Measurements from ENCODE around the gene TMEM11. TPM values are rescaled to one million over a fixed set of nuclear protein-coding genes. Genes with fewer than 3 reads are reported as not detected.
A peak's percentile ranks its signal among the peaks of the same experiment; 100 is the strongest.

TMEM11 gene
- total and polyA plus RNA-seq, 2 of the 4 experiments (the other 2 are of a cell fraction) = 19.9 to 44.7 TPM

GRCh38 chr17:21209511-21210175 lies 4.3 kb downstream of the TMEM11 start:
- H3K56ac ChIP-seq (ENCODE audit: extremely low read depth, insufficient read depth, low read length) = no peak overlapping the region
- no peak overlapping the region for H4K8ac ChIP-seq (ENCODE audit: low read depth in 2 of 2, low read length in 2 of 2)
- TF ChIP-seq RCOR1 (IDR thresholded peaks at IDR 0.05; ENCODE audit: insufficient replicate concordance, low read length) (no peak), RFX5 (IDR thresholded peaks at IDR 0.05; ENCODE audit: low read depth, low read length) (no peak), SMC3 (IDR thresholded peaks at IDR 0.05; ENCODE audit: low read depth, low read length) (no peak), MXI1 (IDR thresholded peaks at IDR 0.05; ENCODE audit: borderline replicate concordance, low read depth, low read length) (no peak), MAFK (IDR thresholded peaks at IDR 0.05; ENCODE audit: low read depth, low read length) (no peak), NFE2L2 (IDR thresholded peaks at IDR 0.05; ENCODE audit: low read depth, low read length) (no peak), CEBPB (IDR thresholded peaks at IDR 0.05; ENCODE audit: low read depth, low read length) (no peak), CHD1 (IDR thresholded peaks at IDR 0.05; ENCODE audit: low read depth, low read length) (no peak), POLR2A (IDR thresholded peaks at IDR 0.05; ENCODE audit: low read depth, low read length) (no peak), CTCF (conservative IDR thresholded peaks at IDR 0.05; ENCODE audit: low read depth, low read length) (no peak), RAD21 (IDR thresholded peaks at IDR 0.05; ENCODE audit: low read length) (no peak)
- TF ChIP-seq, protein P1, sequence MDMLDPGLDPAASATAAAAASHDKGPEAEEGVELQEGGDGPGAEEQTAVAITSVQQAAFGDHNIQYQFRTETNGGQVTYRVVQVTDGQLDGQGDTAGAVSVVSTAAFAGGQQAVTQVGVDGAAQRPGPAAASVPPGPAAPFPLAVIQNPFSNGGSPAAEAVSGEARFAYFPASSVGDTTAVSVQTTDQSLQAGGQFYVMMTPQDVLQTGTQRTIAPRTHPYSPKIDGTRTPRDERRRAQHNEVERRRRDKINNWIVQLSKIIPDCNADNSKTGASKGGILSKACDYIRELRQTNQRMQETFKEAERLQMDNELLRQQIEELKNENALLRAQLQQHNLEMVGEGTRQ (IDR thresholded peaks at IDR 0.05; ENCODE audit: low read depth, low read length) = no peak
- TF ChIP-seq, protein P2, sequence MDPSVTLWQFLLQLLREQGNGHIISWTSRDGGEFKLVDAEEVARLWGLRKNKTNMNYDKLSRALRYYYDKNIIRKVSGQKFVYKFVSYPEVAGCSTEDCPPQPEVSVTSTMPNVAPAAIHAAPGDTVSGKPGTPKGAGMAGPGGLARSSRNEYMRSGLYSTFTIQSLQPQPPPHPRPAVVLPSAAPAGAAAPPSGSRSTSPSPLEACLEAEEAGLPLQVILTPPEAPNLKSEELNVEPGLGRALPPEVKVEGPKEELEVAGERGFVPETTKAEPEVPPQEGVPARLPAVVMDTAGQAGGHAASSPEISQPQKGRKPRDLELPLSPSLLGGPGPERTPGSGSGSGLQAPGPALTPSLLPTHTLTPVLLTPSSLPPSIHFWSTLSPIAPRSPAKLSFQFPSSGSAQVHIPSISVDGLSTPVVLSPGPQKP (IDR thresholded peaks at IDR 0.05; ENCODE audit: borderline replicate concordance, low read depth, low read length) = no peak
- H4K20me1 ChIP-seq (ENCODE audit: insufficient read depth, low read length) = peaks cover 88% of the 10 kb centered on the region
- H2BK20ac ChIP-seq (ENCODE audit: low read depth, low read length) = no peak overlapping the region
- H3K9me1 ChIP-seq (ENCODE audit: insufficient read depth, low read length) = peaks cover 28% of the 10 kb centered on the region
- H2BK15ac ChIP-seq (ENCODE audit: low read depth, low read length) = no peak overlapping the region
- H3K9me3 ChIP-seq (ENCODE audit: control insufficient read depth, insufficient read depth, low read length) = no peaks in the 10 kb centered on the region
- H3K23ac ChIP-seq (ENCODE audit: low read depth, low read length) = no peak overlapping the region
- DNase-seq (no peak), ATAC-seq (ENCODE audit: low read depth) (no peak)
- no peak overlapping the region for H2AK5ac ChIP-seq (ENCODE audit: low read depth, low read length)
- H3K4ac ChIP-seq (ENCODE audit: low read depth, low read length) = peak overlapping the region; percentile 16; the same call in 1 of the 2 replicates
- peaks cover 6% of the 10 kb centered on the region for H3K4me1 ChIP-seq (ENCODE audit: control insufficient read depth, insufficient read depth, low read length)
- no peak overlapping the region for H3K4me2 ChIP-seq (ENCODE audit: low read depth, low read length)
- H3K36me3 ChIP-seq (ENCODE audit: control insufficient read depth, insufficient read depth, low read length) = peaks cover 20% of the 10 kb centered on the region
- H3K27me3 ChIP-seq (ENCODE audit: control insufficient read depth, insufficient read depth, low read length) = no peaks in the 10 kb centered on the region
- H4K5ac ChIP-seq (ENCODE audit: low read depth, low read length) = no peak overlapping the region
- no peak overlapping the region for H2BK120ac ChIP-seq (ENCODE audit: low read depth, low read length)
- CTCF ChIA-PET = no interaction called here
- no peak overlapping the region for H3K4me3 ChIP-seq (ENCODE audit: insufficient read depth, low read depth, low read length)
- in situ Hi-C loops (cut with MboI; ENCODE audit: low sequenced_read_pairs) = no loop called here
- H2BK5ac ChIP-seq (ENCODE audit: low read depth, low read length, poor library complexity, severe bottlenecking) = no peak overlapping the region
- no peak overlapping the region for H2AK9ac ChIP-seq (replicated peaks; ENCODE audit: low read depth, low read length, poor library complexity)
- no peak overlapping the region for H3K18ac ChIP-seq (ENCODE audit: low read depth, low read length)
- H4K91ac ChIP-seq (ENCODE audit: insufficient read depth, low read depth, low read length) = no peak overlapping the region
- no peak overlapping the region for H3K9ac ChIP-seq (ENCODE audit: low read depth, low read length)
- no peak overlapping the region for H3K14ac ChIP-seq (replicated peaks; ENCODE audit: low read depth, low read length)
- BruUV-seq (replicated peaks) = no TSS peak
- no peak overlapping the region for H2AFZ ChIP-seq (replicated peaks; ENCODE audit: low read length, poor library complexity)
- H3K79me1 ChIP-seq (ENCODE audit: low read depth in 1 of 2, low read length in 2 of 2) = peaks cover 3 to 79% of the 10 kb centered on the region in 2 experiments
- intact Hi-C loops (cut with micrococcal nuclease) = loop anchor here (5.0 kb wide), 3 partner anchors 42 to 167 kb away; partner anchors contain the start of genes MAP2K3 and USP22
- no peak overlapping the region for H3K27ac ChIP-seq (ENCODE audit: insufficient read depth, low read length)
- dilution Hi-C loops (cut with HindIII; ENCODE audit: low sequenced_read_pairs, unreplicated experiment) = no loop called here
- POLR2A ChIA-PET (ENCODE audit: unreplicated experiment) = no interaction called here
- WGBS, 2 experiments (ENCODE audit: extremely low coverage in 2 of 2, insufficient read length in 1 of 2) = 80% methylated on average over 1 of the region's 17 CpGs; no CpG with 5 or more reads in 1 of the 2 experiments

Data from IMR-90 (cell line).